ENCODE results near the gene TRNAU1AP.
"Not testable (repeated sequence)": the region's sequence is repeated elsewhere in the genome, so short reads cannot be mapped to it uniquely, and the experiment has no call there.

TRNAU1AP gene

DNA sequence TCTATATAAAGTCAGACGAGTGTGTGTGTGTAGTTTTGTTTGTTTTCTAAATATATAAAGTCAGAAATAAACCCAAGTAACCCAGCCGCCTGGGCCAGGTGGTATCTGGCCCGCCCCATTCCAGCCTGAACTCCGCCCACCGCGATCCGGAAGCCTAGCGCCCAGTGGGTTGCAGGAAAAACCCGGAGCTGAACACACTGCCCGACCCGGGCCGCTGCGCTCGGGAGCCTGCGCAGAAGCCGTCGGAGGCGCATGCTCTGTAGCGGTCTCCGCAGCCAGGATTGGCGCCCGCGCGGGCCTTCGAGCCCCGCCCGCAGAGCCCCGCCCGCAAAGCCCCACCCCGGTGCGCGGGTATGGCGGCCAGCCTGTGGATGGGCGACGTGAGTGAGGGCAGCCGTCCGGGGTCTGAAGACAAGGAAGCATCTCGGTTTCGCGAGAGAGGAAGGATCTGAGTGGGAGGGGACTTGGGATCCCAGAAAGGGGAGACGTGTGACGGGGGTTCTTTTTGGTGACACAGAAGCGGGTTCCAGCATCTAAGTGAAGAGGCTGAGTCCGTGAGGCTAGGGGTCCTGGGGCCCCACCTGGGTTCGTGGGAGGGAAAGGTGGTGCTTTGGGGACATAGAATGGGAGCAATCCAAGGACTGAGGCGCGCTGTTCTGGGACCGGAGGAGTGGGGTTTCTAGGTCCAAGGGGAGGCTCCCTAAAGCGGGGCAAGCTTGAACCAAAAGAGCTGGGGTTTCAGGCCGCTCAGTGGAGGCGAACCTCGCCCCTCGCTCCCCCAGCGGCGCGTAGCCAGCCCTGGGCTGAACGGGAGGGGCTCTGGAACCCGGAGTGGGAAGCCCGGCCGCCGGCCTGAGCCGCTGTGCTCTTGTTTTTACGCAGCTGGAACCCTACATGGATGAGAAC, at the start of gene TRNAU1AP:
Gene TRNAU1AP (plus strand): TSS at position 328 of the 906 bp plus-strand sequence. CDS start 26 bp downstream, at position 354.
- peak; percentile 96 for DNase-seq

DNA sequence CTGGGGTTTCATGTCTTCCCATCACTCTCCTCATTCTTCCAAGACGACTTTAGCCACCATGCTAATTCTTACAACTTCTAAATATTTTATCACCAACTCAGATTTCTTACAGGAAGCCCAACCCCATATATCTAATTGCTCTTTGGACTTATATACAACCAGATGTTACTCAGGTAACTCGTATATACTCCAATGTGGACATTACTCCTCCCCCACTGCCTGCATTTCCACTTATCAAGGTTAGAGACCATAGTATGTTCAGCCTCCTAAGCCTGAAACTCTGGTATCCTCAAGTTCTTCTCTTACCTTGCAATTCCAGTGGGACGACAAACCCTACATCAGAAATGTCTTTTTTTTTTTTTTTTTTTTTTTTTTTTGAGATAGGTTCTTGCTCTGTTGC, 49.8 kb upstream of the TRNAU1AP start:
- no peak for DNase-seq

- peak; percentile 98 for DNase-seq
Measured at GRCh38 chr1:28505406-28506187, 47.3 kb upstream of the TRNAU1AP start, which contains the start of gene RCC1. Gene RCC1, plus strand, starts transcription at chr1:28506043. Its CDS starts 23,824 bp downstream, at chr1:28529867.

GRCh38 chr1:28506907-28507246, 46.0 kb upstream of the TRNAU1AP start:
- no peak for DNase-seq

- DNase-seq = no peak
Measured at GRCh38 chr1:28507247-28507645, 45.6 kb upstream of the TRNAU1AP start.

DNA sequence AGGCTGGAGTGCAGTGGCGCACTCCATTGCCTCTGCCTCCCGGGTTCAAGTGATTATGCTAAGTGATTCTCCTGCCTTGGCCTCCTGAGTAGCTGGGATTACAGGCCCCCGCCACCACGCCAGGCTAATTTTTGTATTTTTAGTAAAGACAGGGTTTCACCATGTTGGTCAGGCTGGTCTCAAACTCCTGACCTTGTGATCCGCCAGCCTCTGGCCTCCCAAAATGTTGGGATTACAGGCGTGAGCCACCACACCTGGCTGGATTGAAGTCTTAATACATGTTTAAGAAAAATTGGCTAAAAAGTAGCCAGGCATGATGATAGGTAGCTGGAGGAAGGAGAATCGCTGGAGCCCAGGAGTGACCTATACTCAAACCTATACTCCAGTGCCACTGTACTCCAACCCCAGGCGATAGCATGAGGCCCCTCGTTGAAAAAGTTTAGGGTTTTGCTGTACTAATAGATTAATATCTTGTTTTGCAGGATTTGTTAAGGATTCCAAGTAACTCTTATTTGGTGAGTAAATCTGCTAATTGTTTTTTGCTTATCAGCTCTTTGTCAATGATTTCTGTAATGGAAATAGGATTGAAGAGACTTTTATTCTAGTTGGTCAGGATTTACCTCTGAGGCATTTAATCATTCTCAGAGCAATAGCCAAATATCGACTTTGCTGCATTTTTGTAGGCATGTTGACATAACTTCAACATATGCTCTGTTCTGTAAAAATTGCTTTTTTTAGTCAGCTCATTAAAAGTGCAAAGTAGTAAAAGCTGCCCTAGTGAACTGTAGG, 45.0 kb upstream of the TRNAU1AP start:
- no peak for DNase-seq

- no peak for DNase-seq
Measured at GRCh38 chr1:28508435-28508754, 44.5 kb upstream of the TRNAU1AP start.

DNA sequence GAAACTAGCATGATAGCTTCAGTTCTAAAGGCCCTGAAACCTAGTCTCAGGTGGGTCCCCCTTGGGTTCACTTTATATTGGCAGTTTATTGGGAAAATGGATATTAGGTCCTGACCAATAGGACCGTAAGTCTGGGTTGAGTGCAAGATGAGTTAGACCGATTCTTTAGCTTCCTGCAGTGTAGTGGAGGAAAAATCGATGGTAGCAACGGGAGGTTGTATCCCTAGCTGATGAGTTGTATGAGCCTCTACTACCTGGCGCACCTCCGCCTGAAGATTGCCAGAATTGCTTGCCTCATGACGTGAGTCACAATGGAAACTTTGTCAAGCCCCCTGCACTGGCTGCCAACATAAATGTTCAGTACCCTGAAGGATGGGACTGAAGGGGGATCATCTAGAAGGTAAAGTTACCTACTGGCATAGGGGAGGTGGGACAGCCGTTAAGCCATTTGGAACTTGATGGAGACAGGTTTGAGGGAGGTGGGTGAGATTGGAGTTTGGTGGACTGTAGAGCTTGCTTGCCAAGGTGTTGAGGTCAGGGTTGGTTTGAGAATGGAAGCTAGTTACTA, 43.1 kb upstream of the TRNAU1AP start:
- DNase-seq = no peak

DNA sequence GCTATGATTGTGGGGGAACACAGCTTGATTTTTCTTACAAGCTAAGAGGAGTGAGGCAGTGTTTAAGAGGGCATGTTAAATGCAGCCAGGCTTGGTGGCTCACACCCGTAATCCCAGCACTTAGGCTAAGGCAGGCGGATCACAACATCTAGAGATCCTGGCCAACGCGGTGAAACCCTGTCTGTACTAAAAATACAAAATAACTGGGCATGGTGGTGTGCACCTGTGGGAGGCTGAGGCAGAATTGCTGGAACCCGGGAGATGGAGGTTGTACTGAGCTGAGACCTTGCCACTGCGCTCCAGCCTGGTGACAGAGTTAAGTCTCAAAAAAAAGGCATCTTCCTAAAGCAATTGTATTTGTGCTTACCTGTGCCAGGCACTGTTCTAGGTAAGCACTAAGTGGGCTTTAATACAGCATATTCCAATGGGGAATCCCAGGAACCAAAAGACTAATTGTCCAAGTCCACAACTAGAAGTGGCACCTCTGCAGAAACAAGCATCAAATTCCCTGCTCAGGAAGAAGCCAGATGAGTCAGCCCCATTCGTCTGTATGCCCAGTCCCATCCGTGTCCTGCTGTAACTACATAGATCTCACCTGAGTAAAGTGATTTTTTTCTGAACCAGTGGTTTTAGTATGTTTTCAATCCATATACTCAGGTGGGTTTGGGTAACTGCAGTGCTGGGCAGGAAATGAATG, 42.5 kb upstream of the TRNAU1AP start:
- no peak for DNase-seq

GRCh38 chr1:28510970-28511440, 41.9 kb upstream of the TRNAU1AP start:
- DNase-seq = no peak

DNA sequence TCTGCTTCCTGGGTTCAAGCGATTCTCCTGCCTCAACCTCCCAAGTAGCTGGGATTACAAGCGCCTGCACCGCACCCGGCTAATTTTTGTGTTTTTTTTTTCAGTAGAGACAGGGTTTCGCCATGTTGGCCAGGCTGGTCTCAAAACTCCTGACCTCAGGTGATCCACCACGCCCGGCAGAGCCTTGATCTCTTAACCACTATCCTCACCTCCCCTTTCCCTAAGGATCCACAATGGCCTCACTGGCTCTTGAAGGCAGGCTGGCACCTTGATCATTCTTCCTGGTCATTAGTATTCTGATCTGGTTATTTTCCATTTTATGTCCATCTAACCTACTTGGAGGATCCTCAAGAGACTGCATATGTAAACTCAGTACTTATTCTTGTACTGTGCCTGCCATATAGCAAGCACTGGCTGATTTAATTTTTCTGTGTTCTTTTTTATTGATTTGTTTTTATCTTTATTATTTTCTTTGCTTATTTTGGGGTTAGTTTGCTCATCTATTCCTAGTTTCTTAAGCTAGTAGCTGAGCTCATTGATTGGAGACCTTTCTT, 40.8 kb upstream of the TRNAU1AP start:
- no peak for DNase-seq

GRCh38 chr1:28514445-28514933, 38.4 kb upstream of the TRNAU1AP start:
- not testable (repeated sequence) for DNase-seq

DNA sequence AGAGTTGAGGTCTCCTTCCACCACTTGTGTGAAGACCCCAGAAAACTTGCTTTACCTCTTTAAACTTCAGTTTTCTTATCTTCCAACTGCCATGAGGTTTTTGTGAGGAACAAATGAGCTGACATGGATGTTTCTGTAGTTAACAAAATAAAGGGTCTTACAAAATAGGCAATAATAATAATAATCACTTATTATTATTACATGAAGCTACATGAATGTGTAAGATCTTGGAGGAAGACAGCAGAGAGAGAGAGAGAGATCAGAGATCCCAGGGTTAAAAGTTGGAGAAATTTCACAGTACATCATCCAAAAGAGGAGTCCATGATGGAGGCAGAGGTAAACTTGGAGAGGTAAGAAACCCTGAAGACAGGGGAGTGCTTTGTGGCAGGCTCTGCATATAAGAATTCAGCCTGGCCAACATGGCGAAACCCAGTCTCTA, 36.3 kb upstream of the TRNAU1AP start:
- DNase-seq = no peak

DNA sequence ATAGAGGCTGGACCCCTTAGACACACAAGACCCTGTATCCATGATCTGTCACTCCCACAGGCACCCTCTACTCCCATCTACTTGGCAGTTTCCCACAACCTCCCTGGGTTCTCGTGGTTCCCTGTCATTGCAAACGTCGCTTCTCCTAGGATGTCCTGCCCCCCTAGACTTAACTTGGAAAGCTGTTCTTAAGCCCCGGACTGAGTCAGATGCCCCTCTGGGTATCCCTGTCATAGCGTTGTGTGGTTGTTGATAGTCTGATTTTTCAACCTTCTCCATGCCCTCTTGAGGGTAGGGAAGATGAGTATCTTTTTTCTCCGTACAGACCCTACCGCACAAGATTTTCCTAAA, 35.3 kb upstream of the TRNAU1AP start:
- no peak for DNase-seq

DNA sequence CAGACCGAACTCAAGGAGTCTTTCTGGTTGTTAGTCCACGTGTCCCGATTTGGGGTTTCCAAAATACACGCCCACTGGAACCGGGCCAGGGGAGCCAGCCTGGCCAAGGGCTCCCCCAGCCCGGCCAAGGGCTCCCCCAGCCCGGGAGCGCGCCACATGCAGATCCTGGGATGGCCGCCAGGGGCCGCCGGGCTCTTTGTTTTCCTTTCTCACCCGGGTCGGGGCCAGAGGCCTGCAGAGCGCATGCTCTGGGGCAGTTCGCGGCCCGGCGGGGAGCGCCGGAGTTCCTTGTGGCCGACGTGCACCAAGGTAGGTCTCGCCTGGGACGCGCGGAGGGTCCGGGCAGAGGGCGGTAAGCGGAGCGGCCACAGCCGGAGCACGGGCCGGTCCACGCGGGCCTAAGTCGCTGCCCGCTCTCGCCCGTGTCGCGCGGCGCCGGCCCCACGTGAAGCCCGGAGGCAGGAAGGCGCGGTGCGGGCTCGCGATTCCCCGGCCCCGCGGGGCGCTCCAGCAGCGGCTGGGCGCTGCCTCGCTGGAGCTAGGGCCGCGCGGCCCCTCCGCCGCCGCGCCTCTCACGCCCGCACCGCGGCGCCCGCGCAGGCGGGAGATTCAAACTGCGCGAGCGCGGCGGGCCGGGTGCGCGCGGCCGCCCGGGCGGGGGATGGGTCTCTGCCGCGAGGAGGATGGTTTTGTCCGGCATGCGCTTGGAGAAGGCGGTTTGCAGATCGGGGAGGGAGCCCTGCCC, 34.7 kb upstream of the TRNAU1AP start:
- DNase-seq = peak; percentile 88

DNA sequence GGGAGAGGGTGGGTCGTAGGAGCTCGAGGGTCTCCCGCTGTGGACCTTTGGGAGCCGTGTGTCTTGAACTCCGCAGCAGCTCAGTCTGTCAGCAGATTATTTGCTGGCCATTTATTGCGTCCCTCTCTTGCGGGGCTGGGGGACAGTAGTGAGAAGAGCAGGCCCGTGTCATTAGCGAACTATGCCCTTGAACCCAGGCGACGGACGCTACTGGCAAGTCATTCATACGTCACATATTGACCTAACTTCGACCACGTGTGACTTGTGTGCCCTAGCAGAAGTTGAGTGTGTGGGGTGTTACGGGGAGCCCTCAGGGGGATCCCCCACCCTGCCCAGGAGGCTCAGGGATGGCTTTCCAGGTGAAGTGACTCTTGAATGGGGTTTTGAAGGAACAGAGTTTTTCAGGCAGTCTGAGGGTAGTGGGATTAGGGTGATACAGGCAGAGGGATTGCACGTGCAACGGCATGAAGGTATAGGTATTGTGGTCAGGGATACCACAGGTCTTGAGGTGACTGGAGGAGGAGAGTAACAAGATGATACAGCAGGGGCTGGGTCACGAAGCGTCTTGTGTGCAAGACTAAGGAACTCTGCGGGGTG, 34.0 kb upstream of the TRNAU1AP start:
- peak; percentile 41 for DNase-seq

- DNase-seq = no peak
Measured at GRCh38 chr1:28519946-28520725, 32.7 kb upstream of the TRNAU1AP start.

DNA sequence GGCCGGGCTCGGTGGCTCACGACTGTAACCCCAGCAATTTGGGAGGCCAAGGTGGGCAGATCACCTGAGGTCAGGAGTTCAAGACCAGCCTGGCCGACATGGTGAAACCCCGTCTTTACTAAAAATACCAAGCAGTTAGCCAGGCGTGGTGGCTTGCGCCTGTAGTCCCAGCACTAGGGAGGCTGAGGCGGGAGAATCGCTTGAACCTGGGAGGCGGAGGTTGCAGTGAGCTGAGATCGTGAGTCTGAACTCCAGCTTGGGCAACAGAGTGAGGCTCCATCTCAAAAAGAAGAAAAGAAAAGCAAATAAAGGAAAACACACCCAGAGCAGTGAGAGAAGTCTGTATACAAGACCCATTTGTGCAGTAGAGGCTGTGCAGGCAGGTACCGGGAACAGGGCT, 32.1 kb upstream of the TRNAU1AP start:
- DNase-seq = not testable (repeated sequence)

DNA sequence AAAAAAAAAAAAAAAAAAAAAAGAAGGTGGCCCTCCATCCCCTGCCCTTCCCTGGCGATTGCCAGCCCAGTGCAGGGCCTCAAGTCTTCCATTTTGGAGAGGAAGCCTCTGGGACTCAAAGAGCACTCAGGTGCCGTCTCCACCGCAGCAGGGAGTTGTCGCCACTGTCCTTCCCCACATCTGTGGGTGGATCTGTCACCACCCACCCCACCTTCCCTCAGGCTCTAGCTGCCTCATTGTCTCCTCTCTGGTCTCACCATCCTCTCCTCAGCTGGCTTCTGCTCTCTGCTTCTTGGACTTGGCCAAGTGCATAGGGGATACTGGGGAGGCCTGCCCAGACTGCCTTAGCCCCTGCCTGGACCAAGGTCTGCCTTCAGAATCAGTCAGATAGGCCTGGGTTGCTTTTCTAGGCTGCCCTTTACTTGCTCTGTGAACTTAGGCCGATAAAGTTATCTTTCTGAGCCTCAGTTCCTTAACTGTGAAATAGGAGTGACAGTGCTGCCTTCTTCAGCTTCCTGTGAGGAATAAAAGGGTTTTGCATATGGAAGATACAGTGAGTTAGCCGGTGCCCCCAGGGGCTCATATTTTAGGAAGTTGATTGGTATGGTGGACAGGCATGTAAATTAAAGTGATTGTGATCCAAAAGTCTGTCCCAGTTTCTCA, 31.3 kb upstream of the TRNAU1AP start:
- DNase-seq = no peak
